NCI-H345 treated with DMSO at 0.1 percent for 48 hours (cell line): ENCODE results near the gene TMEM54.
A peak's percentile ranks its signal among the peaks of the same experiment; 100 is the strongest.

Experiments
- DNase-seq: peaks from one replicate; lab custom pipeline; 2025; ENCODE audit not compliant: unreplicated experiment; lab: John Stamatoyannopoulos, UW

TMEM54 gene

DNA sequence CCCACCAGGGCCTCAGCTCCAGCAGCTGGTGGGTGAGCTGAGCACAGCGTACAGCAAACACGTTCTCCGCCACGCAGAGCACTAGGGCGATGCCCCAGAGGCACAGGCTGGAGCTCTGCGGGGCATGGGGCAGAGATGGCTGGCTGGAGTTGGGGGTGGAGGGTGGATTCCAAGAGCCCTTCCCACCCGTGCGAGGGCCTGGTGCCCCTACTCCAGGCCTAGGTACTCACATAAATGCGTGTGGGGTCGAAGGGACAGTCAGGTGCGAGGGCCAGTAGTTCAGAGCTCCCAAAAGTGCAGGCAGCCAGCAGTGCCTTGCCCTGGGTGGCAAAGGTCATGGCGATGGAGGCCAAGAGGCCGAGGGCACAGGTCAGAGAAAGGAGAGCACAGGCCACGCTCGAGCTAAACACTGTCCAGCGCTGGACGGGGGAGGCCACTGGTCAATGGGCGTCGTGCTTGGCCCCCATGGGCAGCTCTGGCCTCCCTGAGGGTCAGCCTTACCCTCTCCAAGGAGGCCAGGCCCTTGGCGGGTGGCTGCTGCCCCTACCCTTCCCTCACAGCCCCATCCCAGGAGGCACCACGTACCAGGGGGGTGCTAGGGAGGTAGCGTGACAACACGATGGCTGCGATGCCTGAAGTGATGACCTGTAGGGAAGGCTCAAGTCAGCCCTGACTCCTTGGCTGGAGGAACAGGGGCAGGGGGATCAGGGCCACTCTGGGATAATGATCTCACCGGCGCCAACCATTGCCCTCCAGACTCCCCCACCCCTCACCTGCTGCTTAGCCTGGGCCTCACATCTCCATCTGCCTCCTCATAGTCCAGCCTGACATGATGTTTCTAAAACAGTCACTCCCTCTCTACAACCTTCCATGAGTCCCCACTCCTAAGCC, 5.6 kb downstream of the TMEM54 start:
- DNase-seq = no peak

DNA sequence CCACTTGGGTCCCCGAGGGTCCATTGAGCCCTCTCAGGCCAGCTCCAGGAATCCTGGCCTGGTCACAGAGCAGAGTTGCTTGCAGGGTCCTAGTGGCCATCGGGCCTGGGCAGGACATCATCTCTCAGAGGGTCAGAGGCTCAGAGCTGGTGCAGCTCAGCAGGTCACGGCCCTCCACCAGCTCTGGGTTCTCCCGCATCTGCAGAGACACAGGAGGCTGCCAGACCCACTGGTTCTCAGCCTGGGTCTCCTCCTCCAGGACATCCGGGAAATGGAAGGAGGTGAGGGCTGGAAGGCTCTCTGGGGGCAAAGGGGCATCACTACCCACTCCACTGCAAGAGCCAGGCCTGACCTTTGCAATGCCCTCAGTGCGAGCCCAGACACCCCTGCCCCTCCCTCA, 6.5 kb downstream of the TMEM54 start:
- DNase-seq = no peak

DNA sequence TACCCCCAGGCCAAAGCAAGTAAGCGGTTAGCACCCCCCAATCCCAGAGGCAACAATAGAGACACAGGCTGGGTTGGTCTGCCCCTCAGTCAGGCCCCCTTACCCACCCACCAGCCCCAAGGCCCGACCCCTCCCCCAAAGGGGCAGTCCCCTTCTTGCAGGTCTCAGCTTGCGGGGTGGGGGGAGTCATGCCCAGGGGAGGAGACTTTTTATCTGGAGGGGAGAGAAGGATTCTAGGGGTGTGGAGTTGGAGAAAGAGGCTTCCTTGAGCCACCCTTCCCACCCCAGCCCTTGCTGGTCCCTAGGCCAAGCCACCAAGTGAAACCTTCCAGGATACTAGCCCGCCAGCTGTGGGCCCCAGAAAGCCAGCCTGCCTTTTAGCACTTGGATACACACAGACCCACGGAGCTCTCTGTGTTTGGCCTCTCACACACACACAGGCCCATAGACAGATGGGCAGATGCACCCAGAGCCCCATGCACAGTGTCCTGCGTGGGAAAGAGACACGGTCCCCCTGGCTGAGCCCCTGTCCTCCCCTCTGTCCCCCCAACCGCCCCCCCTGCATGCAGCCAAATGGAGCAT, 7.1 kb downstream of the TMEM54 start:
- no peak for DNase-seq

DNA sequence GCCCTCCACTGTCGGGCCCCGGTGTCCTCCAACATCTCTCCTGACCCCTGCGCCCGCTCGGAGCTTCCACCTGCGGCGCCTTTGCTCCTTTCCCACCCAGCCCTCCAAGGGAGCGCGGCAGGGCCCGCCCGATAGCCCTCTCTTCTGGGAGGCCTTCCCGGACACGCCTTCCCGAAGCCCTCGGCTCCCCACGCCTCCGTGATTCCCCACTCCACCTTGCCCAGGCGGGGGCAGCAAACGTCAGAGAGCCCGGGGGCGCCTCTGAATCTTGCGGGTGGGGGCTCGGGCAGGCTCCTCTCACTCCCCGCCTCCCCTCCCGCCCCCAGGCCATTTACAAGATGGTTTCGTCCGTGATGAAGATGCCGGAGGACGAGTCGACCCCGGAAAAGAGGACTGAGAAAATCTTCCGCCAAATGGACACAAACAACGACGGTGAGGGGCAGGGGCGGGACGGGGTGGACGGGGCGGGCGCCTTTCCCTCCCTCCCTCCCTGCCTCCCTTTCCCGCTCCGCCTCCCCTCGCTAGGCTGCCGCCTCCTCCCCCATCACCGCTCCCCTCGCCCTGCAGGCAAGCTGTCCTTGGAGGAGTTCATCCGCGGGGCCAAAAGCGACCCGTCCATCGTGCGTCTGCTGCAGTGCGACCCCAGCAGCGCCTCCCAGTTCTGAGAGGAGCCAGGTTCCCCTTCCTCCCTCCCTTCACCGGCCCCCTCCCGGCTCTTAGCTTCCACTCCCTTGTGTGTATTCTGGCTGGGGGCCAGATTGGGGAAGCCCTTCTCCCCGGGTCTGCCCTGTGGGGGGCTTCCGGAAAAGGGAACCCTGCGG, 7.8 kb downstream of the TMEM54 start:
- peak; percentile 28 for DNase-seq

DNA sequence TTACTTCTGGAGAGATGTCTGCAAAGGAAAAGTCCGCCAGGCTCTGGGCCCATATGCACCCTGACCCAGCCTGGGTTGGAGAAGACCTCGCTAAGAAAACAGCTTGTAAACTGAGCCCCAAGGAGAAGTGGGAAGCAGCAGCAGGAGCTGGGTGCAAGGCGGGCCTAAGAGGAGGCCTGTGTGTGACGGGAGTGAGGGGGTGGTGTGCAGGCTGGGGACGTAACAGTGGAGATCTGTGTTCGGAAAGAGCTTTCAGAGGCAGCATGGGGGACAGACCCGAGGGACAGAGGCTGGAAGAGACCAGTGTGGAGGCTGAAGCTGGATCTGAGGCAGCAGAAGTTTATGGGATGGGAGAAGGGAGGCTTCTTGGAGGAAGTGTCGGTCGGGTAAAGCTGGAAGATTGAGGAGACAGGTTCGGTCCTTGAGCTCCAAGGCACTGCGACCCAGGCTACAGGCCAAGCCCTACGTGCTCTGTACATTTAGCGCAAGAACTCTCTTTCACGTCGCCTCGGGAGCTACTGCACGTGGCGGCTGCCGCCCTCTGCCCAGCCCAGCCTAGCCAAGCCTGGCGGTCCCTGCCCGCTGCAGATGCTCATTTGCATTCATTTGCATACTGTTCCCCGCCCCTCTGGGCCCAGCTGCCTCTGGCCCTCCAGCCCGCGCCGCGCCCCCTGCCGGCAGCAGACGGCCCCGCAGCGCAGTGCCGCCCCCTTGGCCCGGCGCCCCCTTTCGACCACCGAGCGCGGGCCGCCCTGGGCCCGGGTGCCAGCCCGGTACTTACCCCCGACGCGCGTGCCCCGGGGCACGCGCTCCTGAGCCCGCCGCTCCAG, 8.6 kb downstream of the TMEM54 start:
- DNase-seq = no peak

DNA sequence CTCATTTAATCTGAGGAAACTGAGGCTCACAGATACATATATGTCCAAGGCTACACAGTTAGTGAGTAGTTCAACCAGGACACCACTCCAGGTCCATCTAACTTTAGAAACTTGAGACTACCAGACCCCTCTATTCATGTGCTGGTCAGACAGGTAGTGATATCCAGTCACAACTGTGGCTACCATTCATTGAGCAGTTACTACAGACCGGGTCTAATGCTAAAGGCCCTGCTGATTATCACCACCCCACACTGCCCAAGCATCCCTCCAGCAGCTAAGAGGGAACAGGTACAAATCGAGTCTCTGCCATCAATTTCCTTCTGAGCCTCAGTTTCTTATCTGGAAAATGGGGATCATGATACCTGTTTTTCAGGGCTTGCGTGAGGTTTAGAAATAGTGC, 9.6 kb downstream of the TMEM54 start:
- DNase-seq = no peak

DNA sequence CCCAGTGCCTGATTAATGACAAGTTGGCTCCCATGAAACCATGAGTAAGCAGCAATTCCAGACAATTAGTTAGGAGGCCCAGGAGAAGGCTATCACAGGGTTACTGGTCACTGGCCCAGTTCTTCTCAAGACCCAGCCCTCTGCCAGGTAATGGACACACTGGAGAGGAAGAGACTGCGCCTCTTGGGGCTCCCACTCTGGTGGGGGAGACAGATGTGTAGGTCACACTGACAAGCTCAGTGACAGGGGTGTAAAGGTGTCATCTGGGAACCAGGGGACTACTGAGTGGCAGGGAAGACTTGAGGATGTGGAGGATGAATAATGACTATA, 10.0 kb downstream of the TMEM54 start:
- DNase-seq = no peak

DNA sequence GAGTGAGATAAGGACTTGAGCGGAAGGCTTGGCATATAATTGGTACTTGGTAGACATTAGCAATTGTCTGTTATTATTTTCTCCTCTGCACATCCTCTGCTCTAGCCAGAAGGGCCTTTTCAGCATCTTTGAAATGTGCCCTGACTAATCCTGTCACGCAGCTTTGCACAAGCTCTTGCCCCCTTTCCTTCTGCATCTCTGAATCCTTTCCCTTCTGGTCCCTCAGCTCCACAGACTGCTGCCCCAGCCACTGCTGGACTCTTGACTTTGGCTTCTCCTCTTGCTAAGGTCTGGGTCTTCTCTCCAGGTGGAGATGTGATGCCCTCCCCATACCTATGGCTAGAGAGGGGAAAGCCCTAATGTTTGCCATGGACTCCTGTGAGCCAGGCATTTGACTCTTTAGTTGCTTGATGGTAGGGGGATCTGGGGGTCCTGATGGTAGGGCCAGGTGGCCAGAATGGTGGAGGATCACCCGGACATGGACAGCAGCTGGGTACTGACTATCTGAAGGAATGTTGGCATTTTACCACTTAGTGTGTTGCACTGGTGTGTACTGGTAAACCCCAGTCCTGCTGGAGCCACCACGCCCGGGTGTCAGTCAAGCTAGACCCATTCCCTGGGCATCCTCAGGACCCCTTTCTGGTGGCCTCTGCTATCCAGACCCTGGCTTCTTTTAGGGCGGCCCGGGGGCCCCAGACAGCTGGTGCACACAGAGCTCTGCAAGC, 10.5 kb downstream of the TMEM54 start:
- DNase-seq = no peak

DNA sequence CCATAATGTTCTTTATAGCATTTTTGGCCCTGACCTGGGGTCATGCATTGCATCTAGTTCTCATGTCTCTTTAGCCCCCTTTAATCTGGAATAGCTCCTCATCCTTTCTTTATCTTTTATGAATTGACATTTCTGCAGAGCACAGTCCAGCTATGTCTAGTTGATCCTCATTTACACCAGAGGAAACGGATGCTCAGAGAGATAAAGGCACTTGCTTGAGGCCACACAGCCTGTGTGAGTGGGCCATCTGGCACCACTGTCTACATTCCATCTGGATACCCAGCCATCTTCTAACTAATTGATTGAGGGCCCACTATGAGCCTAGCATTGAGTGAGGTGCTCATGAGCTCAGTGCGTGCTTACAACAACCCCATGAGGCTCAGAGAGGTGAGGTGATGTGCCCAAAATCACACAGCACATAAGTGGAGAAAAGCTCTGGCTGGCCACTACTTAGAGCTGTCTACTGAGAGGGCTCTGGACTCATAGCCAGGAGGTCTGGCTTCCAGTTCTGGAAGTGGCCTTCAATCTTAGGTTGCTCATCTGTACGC, 11.4 kb downstream of the TMEM54 start:
- DNase-seq = no peak

DNA sequence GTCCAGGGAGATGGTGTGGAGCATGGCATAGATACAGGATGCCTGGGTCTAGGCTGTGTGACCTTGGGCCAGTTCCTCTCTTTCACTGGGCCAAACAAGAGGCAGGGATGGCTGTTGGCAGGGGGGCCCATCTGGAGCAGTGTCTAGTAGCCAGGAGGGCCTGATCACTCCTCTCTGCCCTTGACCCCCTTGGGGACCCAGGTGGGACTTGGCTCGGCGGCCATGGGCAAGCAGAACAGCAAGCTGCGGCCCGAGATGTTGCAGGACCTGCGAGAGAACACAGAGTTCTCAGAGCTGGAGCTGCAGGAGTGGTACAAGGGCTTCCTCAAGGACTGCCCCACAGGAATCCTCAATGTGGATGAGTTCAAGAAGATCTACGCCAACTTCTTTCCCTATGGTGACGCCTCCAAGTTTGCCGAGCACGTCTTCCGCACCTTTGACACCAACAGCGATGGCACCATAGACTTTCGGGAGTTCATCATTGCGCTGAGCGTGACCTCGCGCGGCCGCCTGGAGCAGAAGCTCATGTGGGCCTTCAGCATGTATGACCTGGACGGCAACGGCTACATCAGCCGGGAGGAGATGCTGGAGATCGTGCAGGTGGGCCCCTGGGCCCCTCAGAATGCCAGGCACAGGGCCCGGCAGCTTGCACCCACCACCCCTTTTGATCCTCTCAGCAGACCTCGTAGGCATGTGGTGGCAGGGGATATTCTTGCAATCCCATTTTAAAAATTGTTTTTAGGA, 12.3 kb downstream of the TMEM54 start:
- no peak for DNase-seq

DNA sequence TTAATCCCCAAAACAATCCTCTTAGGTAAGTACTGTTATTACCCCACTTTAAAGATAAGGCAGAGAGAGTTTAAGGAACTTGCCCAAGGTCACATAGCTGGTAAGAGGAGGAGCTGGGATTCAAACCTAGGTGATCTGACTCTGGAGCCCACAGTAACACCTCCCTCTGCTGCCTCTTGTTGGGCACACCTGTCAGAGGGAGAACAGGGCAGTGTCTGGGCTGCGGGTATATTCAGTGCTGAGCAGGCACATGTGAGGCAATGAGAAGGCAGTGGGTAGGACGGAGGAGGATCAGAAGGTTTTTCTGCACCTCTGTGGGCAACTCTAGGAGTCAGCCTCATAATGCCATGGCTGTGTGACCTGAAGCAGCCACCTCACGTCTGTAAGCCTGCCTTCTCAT, 13.1 kb downstream of the TMEM54 start:
- no peak for DNase-seq

DNA sequence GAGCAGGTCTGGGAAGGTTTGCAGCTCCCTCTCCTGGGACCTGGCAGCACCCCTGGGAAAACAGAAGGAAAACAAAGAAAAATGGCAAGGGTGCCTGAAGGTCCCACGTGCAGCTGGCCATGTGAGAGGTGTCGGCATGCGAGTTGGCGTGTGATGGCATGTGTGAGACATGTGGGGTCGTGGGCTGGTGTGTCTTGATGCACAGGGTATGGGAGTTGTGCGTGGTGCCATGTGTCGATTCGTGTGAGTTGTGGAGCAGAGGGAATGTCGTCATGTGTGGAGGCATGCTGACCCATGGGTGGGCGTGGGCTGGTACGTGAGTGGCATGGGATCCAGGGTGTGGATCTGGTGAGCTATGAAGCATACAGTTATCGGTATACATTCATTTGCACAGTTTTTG, 13.6 kb downstream of the TMEM54 start:
- DNase-seq = no peak

DNA sequence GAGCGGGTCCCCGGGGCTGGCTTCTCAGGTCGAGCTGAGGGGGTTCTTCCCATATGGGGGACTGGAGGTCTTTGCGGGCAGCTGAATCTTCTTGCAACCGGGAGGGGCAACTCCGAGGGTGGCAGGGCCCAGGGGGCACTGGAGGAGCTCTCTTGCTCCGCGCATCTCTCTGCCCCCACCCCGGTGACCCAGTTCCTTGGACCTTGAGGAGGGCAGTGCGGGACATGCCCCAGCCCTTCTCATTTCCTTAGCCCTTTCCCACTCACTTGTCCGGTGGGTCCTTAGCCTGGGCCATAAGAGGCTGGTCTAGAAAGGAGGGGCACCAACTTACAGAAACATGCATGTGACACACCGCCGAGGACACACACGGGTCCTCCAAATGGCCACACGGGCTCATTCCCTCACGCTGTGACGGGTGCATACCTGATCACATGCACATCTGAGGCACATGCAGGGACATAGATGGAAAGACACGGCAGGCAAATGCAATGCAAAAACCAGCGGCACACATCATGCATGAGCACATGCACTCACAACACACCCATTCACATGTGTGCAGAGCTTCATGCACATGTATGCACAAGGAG, 14.3 kb downstream of the TMEM54 start:
- no peak for DNase-seq

DNA sequence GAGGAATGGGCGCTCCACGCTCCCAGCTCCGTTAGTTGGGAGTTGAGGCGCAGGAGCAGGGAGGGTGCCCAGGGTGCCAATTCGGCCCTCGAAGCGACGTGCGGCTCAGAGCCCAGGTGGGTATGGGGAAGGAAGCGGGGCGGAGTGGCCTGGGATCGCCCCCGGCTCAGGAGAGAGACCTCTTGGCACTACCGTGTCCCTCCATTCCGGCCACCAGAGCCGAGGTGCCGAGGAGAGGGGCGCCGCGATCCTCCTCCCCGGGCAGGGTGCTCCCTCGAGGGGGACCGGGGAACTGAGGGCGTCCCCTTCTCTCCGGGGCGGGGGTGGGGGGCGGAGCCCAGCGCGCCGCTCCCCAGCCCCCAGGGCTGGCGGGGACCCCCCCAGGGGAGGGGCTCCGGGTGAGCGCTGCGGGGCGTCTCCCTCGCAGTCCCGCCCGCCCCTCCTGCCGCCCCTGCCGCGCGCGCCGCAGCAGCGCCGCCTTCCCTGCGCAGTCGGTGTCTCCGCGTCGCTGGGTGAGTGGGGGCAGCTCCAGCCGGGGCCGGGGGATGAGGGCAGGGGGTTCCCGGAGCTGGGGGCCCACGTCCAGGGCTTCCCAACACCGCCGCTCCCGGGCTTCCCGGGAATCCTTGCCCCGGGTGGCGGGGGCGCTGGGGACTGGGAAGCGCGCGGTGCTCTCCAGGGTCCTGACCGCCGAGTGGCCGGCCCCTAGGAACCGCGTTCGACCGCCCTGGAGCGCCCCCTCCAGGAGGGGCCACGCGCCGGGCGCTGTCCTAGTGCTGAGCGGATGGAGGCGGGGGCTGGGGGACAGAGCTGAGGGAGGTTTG, 15.0 kb downstream of the TMEM54 start, which contains the start of gene HPCA:
Gene HPCA (plus strand): TSS at position 488 of the 824 bp plus-strand sequence. CDS start 2,408 bp downstream, outside the sequence.
- no peak for DNase-seq

DNA sequence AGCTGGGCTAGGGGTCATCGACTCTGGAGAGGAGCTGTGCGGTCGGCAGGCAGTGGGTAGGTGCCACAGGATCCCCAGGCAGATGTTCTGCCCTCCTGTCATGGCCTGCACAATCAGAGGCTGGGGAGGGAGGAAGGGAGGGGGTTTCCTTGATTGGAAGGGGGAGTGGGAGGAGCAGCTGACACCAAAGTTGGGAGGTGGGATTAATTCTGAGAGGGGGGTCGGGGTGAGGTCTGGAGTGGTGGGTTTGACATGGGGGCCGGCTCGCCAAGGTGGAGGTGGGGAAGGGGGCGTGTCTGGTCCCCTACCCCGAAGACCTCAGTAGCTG, 15.5 kb downstream of the TMEM54 start:
- no peak for DNase-seq

DNA sequence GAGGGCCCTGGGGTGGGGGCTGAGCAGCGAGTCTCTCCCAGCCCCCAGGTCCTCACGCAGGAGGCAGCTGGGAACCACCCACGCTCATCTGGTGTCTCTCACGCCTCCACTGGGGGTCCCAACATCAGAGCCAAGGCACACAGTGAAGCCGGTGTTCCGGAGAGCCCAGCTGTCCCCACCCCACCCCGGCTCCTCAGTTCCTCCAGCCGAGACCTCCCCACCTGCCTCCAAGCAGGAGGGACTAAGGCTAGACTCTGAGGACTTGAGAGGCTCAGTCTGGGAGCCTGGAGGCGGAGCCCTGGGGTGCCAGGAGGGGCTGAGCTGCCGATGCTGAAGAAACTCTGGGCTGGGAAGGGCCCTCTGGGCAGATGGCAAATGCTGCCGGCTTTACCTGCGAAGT, 16.5 kb downstream of the TMEM54 start:
- no peak for DNase-seq

DNA sequence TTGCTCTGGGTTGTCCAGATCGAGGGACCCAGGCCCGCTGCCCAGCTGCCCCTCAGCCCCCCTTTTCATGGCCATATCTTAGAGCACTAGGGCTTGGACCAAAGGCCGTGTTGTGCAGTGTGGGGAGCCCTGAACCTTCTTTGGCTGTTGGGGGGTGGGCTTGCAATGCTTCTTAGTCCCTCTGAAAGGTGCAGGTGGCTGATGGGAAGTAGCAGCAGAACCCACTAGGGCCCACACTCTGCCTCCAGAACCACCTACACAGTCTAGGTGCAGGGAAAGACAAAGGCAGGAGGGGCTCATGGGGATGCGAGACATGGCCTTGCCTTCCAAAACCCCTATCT, 17.2 kb downstream of the TMEM54 start:
- no peak for DNase-seq

DNA sequence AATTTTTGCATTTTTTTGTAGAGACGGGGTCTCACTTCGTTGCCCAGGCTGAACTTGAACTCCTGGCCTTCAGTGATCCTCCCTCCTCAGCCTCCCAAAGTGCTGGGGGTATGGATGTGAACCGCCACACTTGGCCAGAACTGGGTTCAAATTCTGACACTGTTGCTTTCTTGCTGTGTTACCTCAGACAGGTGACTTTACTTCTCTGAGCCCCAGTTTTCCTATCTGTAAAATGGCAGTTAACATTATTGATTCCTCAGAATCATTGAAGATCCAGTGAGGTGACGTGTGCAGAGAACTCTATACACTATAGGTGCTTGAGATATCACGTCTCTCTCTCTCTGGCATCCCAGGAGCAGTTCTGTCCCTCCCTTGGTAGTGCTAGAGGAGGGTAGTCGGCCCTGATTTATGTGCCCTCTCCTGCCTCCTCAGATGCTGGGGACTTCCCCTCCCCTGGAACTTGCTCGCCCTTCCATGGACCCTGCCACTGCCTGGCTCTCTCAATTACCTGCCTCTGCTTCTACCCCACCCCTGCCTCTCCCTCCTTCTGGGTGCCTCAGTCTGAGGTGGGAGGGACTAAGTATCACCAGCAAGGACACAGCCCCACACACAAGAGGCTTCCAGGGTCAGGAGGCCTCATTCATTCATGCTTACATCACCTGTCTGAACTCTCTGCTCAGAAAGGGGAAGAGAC, 17.7 kb downstream of the TMEM54 start:
- DNase-seq = no peak
